Fibroblast of skin of scalp (primary cell): ENCODE data around the gene SRSF5. TPM values are rescaled to one million over a fixed set of nuclear protein-coding genes. Genes with fewer than 3 reads are reported as not detected.
"Not testable (repeated sequence)": the region's sequence is repeated elsewhere in the genome, so short reads cannot be mapped to it uniquely, and the experiment has no call there.

Experiments
- DNase-seq: peaks from one replicate; pipeline ENCODE4 v3.0.0-alpha.2; 2013
- polyA plus RNA-seq, 2 experiments: library from polyadenylated mRNA; unstranded; fragments of 120-200 nt; gene quantifications; one replicate each; pipeline ENCODE4 v1.2.1, GENCODE V29; 2013; ENCODE audit not compliant: insufficient read length in 2 of 2

SRSF5 gene
- 190 TPM for polyA plus RNA-seq (2013, experiment 1 of 2; ENCODE audit: insufficient read length)
- 191 TPM for polyA plus RNA-seq (2013, experiment 2 of 2; ENCODE audit: insufficient read length)

DNA sequence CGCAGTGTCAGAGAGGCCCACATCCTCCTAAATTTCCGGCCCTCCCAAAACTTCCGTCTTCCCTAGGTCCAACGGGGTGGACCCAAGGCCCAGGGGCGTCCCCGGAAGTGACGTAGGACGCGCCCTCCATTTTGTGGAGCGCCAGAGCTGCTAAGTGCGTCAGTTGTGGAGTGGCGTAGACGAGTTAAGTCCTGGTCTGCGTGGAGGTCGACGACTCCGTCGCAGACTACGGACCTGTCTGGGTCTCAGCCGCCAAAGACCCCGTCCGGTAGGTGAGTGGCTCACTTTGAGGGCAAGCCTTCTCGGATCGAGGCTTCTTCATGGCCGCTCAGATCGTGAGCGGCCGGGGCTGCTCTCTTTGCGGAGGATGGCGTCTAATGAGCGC, at the start of gene SRSF5:
SRSF5 (plus strand) TSS at position 159 of the 385 bp plus-strand sequence. CDS start 1,015 bp downstream, outside the sequence.
- peak; percentile 98 for DNase-seq

DNA sequence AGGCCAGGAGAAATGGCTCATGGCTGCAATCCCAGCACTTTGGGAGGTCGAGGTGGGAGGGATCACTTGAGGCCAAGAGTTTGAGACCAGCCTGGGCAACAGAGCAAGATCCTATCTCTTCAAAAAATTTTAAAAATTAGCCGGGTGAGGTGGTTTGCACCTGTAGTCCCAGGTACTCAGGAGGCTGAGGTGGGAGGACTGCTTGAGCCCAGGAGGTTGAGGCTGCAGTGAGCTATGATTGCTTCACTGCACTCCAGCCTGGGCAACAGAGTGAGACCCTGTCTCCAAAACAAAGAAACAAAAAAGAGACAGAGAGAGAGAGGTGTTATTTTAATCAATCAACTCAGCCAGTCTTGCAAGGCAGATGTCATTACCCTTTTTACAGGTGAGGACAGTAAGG, 48.3 kb upstream of the SRSF5 start:
- DNase-seq: not testable (repeated sequence)

DNA sequence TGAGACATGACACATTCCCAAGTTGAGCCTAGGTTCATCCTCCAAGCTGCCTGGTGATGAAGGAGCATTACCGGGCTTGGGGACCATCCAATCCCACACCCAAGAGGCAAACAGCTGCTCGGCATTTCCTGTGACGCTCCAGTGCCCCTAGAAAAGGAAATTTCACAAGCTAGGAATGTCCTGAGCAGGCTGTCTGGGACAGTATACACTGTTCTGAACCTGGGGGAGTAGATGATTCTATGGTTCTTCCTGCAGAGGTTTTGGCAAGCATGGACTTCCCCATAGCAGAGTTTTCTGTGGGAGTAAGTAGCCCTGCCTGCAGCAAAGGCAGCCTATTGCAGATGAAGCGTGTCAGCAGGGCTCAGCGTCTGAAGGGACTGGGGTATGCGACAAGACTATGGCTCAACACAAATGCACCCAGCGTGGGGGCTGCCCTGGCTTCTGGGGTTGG, 47.4 kb upstream of the SRSF5 start:
- peak; percentile 82 for DNase-seq

DNA sequence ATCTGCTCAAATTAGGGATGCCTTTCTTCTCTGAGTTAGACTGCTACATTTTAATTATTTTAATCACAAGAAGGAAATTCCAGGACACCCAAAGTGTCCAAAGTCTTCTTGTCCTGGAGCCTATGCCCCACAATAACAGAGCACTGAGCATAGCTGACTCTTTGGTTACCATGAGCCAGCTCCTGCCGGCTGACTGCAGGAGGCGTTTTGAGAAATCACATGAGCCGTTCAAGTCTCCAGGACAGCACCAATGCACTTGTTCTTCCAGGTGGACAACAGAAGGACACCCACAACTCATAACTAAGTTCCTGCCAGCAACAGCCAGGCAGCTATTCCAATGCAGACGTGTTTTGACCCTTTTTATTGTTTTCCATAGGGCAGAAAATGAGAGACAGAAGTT, 46.0 kb upstream of the SRSF5 start:
- no peak for DNase-seq

DNA sequence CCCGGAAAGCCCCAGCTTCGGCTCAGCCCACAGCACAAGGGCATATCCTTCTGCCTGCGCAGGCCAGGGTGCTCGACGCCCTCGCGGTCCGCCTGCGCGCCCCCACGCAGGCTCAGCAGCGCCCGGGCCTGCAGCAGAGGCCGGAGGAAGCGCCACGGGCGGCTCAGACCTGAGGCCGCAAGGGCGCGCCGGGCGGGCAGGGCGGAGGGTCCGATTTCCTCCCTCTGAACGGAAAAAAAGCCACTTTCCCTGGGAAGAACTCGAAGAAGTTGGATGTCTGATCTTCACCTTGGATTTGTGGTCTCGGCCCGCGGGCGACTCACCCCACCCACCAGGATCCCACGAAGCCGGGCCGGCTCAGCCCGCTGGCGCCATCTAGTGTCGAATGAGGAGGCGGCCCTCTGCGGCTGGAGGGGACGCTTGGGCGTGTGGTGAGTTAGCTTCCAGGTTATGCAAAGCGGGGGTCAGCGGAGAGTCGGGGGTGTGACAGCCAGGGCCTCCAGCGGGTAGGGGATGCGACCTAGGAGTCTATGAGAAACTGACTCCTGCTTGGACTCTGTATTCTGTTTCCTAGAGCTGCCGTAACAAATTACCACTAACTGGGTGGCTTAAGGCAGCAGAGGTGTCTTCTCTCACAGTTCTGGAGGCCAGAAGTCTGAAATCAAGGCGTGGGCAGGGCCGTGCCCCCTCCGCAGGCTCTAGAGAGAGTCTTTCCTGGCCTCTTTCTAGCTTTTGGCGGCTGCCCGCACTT, 40.0 kb upstream of the SRSF5 start:
- DNase-seq: peak; percentile 71

DNA sequence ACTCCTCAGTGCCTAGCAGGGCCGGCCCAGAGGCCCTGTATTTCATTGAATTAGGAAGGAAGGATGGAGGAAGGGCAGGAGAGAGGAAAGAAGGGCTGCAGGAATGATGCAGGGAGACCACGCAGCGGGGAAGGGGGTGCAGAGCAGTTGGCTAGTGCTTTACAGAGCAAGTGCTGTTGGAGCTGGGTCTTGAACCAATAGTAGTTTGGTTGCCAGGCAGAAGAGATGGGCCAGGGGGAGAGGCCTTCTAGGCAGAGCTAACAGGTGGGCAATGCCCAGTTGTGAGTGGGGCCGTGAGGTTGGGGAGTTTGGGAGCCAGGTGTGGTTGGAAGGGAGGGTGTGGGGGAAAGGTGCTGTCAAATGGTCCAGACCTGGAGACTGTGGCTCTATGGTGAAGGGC, 39.1 kb upstream of the SRSF5 start:
- no peak for DNase-seq

DNA sequence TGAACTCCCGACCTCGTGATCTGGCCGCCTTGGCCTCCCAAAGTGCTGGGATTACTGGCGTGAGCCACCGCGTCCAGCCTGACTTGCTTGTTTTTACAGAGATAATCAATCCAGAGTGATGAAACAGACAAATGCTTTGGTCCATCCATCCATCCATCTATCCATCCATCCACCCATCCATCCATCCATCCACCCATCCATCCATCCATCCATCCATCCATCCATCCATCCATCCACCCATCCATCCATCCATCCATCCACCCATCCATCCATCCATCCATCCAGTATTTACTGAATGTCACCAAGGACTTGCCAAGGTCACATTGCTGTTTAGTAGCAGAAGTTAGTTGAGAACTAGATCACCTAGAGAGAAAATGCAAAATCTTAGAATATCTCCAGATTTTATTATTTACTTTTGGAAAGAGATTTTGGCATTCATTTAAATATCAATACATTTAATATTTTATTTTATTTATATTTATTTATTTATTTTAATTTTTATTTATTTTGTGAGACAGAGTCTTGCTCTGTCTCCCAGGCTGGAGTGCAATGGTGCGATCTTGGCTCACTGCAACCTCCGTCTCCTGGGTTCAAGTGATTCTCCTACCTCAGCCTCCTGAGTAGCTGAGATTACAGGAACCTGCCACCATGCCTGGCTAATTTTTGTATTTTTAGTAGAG, 34.9 kb upstream of the SRSF5 start:
- not testable (repeated sequence) for DNase-seq

DNA sequence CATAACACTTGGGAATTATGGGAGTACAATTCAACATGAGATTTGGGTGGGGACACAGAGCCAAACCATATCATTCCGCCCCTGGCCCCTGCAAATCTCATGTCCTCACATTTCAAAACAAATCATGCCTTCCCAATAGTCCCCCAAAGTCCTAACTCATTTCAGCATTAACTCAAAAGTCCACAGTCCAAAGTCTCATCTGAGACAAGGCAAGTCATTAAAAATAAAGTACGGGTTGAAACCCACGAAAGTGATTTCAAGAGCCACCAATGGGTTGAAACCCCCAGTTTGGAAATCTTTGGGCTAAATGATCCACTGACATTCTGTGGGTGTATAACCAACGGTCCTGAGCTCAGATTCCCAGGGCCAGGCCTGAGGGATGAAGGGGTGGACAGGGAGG, 30.5 kb upstream of the SRSF5 start:
- DNase-seq: not testable (repeated sequence)

DNA sequence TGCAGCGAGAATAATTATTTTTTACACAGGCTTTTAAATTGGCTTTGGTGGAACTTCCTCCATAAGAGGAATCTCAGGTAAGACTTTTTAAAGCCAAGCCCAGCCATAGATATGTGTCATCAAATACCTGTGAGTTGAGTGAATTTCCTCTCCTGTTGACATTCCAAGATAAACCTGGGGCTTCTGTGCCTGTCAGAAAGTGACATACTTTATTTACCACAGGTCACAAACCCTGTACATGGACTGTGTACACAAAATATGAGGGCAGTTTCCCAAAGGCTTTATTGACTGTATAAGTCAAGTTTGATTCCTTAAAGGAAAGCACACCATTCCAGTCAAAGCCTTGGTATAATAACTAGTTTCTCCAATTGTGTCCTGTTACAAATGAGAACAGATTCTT, 25.9 kb upstream of the SRSF5 start:
- DNase-seq: no peak

DNA sequence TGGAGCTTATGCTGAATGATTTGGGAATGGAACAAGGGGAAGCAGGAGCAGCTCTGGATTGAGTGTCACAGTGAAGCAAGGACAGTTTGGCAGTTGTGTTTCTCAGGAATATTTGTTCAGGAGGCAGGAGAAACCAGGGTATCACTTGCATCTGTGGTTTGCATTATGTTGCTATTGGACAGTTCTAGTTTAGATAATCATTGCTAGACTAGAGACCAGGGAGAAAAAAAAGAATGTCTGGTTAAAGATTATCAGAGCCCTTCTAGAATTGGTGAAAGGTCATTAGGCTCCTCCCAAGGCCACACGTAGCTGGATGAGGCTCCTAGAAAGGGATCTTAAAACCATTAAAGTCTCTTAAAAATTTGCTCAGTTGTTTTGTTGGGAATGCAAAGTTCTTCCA, 17.0 kb upstream of the SRSF5 start:
- no peak for DNase-seq

DNA sequence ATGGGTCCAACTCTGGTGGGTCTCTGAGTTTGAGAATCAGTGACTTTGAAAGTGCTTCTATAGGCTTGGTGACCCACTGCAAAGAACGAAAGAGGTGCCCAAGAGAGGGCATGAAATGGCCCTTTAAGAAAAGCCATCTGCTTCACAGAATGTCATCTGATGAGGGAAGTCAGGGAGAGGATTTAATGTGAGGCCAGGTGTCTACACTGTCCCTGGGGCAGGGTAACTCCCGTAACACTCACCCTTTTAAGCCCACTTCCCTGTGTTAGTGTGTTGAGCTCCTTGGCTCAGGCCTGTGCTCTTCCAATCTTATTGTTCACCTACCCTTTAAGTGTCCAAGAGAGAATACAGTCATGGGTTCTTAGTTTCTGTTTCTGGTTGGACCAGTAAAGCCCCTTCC, 16.4 kb upstream of the SRSF5 start:
- DNase-seq: no peak

DNA sequence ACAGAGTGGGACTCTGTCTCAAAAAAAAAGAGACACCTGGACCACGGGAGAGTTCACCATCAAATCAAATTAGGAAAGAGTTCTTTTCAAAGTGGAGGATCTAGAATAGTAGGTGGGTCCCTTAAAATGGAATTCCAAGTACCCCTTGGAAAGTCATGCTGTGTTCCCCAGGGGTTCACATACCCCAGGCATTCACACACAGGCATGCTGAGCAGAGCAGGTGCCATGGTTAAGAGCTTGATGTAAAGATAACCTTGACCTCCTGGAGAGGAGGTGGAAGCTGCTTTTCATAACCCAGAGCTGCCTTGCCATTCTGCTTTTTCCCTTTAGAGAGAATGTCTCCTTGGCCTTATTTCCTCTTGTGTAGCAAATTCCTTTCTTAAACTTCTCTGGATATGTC, 14.2 kb upstream of the SRSF5 start:
- DNase-seq: no peak

DNA sequence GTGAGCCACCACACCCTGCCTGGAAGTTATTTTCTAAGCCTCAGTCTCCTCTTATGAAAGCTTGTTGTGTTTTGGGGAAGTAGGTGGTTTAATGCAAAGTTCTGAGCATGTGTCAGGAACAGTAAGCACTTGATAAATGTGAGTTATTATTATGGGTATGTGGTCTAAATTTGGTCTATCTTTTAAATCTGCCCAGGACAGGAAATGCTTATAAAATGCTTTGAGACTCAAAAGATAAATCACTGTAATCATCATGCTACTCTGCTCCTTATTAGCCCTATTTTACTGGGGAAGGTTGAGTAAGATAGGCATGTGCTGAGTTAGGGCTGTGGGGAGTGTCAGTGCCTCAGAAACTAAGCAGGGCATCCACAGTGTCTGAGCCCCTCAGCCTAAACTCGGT, 13.1 kb upstream of the SRSF5 start:
- no peak for DNase-seq

DNA sequence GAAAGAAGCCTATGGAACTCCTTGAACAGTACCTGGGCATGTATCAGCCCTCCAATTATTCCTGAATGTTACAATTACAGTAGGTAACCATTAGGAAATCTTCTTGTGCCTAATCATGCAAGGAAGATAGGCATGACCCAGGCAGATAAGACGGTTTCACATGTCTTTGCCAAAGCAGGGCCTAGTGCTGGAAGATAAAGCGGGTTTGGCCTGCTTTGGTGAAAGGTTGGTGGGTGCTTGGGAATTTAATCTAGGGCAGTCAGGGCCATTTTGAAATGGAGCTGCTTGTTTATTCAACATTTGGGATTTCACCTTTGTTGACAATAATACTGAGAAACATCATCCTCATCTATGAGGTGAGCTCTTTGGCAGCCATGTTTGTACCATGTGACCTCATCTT, 12.5 kb upstream of the SRSF5 start:
- DNase-seq: no peak

DNA sequence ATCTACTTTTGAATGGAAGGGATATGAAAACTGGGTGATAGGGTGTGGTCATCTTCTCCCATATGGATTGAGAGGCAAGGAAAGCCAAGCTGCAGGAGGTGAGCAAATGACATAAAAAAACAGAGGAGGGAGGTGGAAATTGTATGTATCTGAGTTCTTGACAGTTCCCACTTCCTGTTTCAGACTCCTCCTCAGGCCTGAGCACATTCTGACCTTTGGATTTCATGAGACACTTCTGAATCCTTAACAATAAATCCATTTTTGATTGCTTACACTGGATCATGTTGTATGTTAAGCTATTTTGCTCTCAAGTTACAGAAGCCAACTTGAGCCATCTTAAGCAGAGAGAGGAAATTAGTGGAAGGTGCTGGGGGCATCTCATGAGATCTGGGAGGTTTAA, 11.6 kb upstream of the SRSF5 start:
- no peak for DNase-seq

DNA sequence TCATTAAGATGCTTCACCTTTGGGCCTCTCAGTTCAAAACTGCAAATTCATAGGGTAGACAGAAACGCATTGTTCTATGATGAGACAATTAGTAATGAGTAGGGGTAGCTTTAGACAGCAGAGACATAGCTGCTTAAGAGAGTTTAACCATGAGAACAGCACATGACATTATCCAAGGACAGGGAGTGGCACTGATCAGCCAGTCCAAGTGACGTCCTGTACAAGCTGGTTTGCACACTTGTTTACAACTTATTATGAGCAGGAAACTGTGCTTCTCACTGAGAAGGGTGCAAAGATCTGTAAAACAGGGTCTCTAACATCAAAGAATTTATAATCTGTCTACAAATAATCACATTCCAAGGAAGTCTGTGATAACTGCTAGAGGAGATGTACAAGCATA, 11.2 kb upstream of the SRSF5 start:
- DNase-seq: no peak

DNA sequence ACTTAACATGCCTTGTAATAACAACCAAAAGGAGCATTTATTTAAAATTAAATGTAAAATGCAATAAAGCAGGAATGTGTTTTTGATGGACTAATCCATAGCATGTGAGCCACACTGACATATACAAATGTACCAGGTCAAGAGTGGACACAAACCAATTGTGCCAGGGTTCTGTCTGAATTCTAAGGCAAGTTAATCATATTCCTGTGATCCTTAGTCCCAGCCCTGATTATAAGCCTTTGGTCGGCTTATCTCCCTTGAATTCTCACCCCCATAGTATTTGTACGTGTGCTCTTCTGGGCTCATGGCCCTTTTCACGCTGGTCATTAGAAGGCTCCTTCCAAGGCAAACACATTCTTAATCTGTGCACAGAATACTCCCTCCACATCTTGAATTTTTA, 10.6 kb upstream of the SRSF5 start:
- no peak for DNase-seq

DNA sequence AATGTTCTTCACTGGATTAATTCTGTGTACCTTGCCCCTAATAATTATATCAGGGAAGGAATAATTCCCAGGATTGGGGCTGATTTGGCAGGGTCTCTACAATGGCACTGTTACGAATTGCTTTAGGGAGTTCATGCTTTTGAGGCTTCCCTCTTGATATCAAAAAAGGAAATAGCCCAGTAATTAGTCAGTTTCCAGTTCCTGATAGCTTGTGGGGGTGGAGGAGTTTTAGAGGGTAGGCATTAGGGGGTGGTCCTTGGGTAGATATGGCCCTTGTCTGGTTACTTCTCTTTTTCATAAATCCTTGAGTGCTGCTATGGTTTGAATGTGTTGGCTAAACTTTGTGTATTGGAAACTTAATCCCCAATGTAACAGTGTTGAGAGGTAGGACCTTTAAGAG, 6.1 kb upstream of the SRSF5 start:
- DNase-seq: no peak

DNA sequence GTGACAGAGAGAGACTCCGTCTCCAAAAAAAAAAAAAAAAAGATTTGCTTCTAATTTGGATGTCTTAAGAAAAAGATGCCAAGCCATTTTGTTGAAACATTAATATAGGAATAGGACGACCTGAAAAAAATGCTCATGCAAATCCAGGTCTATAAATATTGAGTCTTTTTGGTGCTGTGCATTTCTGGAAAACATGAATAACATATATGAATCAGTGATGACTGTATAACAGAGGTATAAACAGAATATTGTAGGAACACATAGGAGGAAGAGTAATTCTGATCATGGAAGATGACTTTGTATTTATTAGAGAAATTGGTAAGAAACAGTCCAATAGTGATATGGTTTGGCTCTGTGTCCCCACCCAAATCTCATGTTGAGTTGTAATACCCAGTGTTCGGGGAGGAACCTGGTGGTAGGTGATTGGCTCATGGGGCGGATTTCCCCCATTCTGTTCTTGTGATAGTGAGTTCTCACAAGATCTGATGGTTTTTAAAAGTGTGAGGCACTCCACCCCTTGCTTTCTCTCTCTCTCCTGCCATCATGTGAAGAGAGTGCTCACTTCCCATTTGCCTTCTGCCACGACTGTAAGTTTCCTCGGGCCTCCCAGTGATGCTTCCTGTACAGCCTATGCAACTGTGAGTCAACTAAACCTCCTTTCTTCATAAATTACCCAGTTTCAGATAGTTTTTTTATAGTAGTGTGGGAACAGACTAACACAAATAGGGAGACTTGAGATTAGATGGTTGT, 3.0 kb upstream of the SRSF5 start:
- no peak for DNase-seq

DNA sequence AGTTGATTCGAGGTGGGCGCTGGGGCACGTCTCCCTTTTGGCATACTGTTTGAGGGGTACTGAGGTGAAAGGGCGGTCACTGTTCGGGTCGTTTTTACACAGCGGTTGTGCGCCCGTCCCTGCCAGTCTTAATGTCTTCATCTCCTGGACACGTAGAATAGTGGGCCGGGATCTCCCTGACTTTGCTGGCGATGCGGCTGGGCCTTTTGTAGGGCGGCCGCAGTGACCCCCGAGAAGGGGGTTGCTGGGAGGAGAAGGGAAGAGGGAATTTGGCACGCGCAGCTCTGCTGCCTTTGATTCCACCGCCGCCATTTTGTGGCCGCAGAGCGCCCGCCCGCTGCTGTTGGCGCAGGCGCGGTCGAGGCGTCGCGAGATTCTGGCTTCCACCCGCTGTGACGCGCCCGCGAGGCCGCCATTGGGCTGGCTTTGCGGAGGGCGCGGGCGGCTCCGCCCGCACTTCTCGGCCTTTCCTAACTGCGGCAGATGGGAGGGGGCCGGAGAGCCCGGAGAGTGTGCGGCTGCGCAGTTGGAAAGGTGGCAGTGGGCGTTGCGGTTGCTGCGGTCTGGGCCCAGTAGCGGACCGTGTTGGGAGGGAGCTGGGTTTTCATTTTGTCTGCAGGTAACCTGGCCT, 542 bp downstream of the SRSF5 start:
- DNase-seq: peak; percentile 92

DNA sequence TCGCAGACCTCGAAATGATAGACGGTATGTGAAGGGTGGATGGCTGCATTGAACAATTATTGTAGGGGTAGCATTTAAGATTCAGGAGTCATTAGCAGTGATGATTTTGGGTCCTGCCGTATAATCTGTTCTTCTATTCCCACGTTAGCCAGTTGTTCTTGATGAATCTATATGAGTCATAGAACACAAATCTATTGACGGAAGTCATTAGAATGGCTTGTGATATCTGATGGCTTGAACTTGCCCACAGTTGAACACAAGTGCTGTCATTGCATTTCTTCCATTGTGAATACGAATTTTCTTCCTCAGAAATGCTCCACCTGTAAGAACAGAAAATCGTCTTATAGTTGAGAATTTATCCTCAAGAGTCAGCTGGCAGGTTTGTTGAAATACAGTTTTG, 1.9 kb downstream of the SRSF5 start:
- no peak for DNase-seq

DNA sequence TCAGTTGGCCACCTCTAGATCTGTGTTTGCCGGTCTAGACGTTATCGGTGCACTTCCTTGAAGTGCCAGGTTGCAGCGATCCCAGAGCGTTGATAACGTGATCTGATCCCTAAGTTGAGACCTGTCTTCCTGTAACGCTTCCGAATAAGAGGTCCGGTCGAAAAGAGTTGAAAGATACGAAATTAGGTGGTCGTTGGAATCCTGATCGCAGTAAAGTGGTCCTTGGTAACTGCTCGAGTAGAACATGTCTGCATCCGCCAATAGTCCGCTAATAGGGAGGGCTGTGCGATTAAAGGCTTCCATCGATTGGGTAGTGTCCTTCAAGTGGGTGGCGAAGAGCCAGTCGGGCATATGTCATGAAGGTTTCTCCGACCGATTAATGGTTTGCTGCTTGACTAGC, 2.7 kb downstream of the SRSF5 start:
- no peak for DNase-seq

DNA sequence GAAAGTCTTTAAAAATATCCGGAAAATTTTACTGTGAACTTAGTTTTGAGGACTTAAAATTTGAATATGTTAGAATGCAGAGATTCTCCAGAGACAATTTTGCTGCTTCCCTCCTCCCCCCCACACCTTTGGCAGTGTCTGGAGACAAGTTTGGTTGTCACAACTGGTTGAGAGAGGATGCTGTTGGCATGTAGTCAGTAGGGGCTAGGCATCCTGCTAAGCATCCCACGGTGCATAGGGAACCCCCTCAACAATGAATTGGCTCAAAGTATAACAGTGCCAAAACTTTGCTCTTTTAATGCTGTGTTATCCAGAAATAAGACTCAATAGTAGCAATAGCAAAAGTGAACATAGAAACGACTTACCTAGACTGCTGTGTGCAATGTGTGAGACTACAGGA, 3.6 kb downstream of the SRSF5 start:
- DNase-seq: no peak
